NOMO-1 (cell line): ENCODE measurements around the gene ZSCAN5A.
A peak's percentile ranks its signal among the peaks of the same experiment; 100 is the strongest.
"Not testable (repeated sequence)": the region's sequence is repeated elsewhere in the genome, so short reads cannot be mapped to it uniquely, and the experiment has no call there.

ENCODE experiments used
- DNase-seq, 2 experiments: peaks; one replicate each; lab custom pipeline; 2025; ENCODE audit not compliant: unreplicated experiment in 2 of 2; lab: John Stamatoyannopoulos, UW

Gene ZSCAN5A

GRCh38 chr19:56315077-56315828 is 614 bp upstream of the ZSCAN5A start:
- peak; percentile 93 to 94 for DNase-seq

- peak; percentile 42 to 58 for DNase-seq
Measured at GRCh38 chr19:56314018-56314380, 640 bp downstream of the ZSCAN5A start.

- no peak for DNase-seq
Measured at GRCh38 chr19:56312787-56313657, 1.6 kb downstream of the ZSCAN5A start.

GRCh38 chr19:56312342-56312741 is 2.3 kb downstream of the ZSCAN5A start:
- DNase-seq = no peak

GRCh38 chr19:56310462-56310861 is 4.2 kb downstream of the ZSCAN5A start:
- no peak for DNase-seq

GRCh38 chr19:56309511-56310185 is 5.0 kb downstream of the ZSCAN5A start:
- peak; percentile 42 to 69 for DNase-seq

GRCh38 chr19:56308792-56309191 is 5.8 kb downstream of the ZSCAN5A start:
- DNase-seq = no peak

- not testable (repeated sequence) for DNase-seq
Measured at GRCh38 chr19:56307062-56307461, 7.6 kb downstream of the ZSCAN5A start.

- no peak for DNase-seq
Measured at GRCh38 chr19:56306016-56306415, 8.6 kb downstream of the ZSCAN5A start.

- no peak for DNase-seq
Measured at GRCh38 chr19:56304243-56304642, 10.4 kb downstream of the ZSCAN5A start.

- peak in 1 of 2 experiments; percentile 9 for DNase-seq
Measured at GRCh38 chr19:56301886-56302620, 12.6 kb downstream of the ZSCAN5A start.

- no peak for DNase-seq
Measured at GRCh38 chr19:56301155-56301554, 13.5 kb downstream of the ZSCAN5A start.

- no peak for DNase-seq
Measured at GRCh38 chr19:56299688-56300087, 15.0 kb downstream of the ZSCAN5A start.

- no peak for DNase-seq
Measured at GRCh38 chr19:56297010-56297409, 17.6 kb downstream of the ZSCAN5A start.

- no peak for DNase-seq
Measured at GRCh38 chr19:56295531-56296455, 18.8 kb downstream of the ZSCAN5A start.

GRCh38 chr19:56294549-56294948 is 20.1 kb downstream of the ZSCAN5A start:
- no peak for DNase-seq

GRCh38 chr19:56291867-56292266 is 22.8 kb downstream of the ZSCAN5A start:
- DNase-seq = no peak

- no peak for DNase-seq
Measured at GRCh38 chr19:56290104-56290503, 24.5 kb downstream of the ZSCAN5A start.

- no peak for DNase-seq
Measured at GRCh38 chr19:56284746-56285145, 29.9 kb downstream of the ZSCAN5A start.

GRCh38 chr19:56282809-56283208 is 31.8 kb downstream of the ZSCAN5A start:
- no peak for DNase-seq
